Stimulated activated CD4-positive, alpha-beta T cell treated with anti-CD3 and anti-CD28 coated beads, Interleukin-12 subunit alpha, Interleukin-12 subunit beta, amount 100 ng/mL, for 4 hours (primary cell): ENCODE results near the gene LZTR1.
"Not testable (repeated sequence)": the region's sequence is repeated elsewhere in the genome, so short reads cannot be mapped to it uniquely, and the experiment has no call there.

Source experiments
- DNase-seq: peaks from one replicate; pipeline ENCODE4 v3.0.0-alpha.2; 2020

LZTR1 gene

DNA sequence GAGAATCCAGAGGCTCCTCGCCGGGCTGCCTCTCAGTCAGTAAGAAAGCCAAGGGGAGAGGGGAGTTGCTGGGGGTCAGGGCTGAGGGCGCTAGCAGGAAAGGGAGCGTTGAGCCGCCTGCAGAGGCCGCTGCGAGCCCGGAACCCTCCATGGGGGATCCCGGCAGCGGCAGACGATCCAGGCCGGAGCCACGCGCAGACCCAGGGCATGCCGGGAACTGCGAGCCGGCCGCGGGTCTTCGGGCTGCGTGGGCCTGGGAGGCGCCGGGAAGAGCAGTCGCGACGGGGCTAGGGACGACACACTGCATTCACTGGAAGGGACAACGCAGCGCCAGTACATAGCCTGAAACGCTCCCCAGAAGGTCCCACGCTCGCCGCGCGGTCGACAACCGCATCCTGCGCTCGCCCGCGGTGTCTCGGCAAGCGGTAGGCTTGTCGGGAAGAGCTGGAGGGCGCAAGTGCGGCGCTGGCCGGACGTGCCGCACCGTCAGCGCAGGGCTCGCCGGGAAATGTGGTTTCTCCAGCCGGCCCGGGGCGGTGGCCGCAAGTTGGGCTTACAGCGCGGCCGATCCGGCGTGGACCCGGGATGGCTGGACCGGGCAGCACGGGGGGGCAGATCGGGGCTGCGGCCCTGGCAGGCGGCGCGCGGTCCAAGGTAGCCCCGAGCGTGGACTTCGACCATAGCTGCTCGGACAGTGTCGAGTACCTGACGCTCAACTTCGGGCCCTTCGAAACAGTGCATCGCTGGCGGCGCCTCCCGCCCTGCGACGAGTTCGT lies at the start of gene LZTR1:
Gene LZTR1 (plus strand): TSS at position 511 of the 776 bp plus-strand sequence. CDS start 75 bp downstream, at position 586.
- DNase-seq, result peak; percentile 72

DNA sequence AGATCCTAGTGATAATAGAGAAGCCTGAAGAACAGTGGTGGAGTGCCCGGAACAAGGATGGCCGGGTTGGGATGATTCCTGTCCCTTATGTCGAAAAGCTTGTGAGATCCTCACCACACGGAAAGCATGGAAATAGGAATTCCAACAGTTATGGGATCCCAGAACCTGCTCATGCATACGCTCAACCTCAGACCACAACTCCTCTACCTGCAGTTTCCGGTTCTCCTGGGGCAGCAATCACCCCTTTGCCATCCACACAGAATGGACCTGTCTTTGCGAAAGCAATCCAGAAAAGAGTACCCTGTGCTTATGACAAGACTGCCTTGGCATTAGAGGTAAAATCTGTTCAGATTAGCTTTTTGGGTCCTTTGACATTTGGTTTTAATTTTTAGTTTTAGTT lies 48.2 kb upstream of the LZTR1 start:
- DNase-seq, result no peak

DNA sequence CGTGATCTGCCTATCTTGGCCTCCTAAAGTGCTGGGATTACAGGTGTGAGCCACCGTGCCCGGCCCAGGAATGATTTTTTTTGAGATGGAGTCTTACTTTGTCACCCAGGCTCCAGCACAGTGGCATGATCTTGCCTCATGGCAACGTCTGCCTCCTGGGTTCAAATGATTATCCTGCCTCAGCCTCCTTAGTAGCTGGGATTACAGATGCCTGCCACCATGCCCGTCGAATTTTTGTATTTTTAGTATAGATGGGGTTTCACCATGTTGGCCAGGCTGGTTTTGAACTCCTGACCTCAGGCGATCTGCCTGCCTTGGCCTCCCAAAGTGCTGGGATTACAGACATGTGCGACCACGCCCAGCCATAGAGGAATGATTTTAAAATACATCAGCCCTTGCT lies 47.0 kb upstream of the LZTR1 start:
- DNase-seq, result not testable (repeated sequence)

DNA sequence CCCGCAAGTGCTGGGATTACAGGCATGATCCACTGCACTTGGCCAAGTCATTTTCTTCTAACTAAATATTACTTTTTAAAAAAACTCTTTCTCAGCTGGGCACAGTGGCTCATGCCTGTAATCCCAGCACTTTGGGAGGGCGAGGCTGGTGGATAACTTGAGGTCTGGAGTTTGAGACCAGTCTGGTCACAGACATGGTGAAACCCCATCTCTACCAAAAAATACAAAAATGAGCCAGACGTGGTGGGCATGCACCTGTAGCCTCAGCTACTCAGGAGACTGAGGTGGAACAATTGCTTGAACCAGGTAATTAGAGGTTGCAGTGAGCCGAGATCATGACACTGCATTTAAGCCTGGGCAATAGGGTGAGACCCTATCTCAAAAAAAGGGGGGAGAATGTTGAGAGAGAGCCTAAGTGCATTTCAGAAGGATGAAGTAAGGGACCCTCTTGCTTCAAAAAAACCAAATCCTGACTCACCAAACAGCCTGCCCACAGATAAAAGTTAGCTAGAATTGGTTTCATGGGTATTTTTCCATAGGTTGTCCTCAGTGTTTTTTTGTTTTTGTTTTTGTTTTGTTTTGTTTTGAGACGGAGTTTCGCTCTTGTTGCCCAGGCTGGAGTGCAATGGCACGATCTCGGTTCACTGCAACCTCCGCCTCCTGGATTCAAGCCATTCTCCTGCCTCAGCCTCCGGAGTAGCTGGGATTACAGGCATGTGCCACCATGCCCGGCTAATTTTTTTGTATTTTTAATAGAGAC lies 46.1 kb upstream of the LZTR1 start:
- not testable (repeated sequence) for DNase-seq

DNA sequence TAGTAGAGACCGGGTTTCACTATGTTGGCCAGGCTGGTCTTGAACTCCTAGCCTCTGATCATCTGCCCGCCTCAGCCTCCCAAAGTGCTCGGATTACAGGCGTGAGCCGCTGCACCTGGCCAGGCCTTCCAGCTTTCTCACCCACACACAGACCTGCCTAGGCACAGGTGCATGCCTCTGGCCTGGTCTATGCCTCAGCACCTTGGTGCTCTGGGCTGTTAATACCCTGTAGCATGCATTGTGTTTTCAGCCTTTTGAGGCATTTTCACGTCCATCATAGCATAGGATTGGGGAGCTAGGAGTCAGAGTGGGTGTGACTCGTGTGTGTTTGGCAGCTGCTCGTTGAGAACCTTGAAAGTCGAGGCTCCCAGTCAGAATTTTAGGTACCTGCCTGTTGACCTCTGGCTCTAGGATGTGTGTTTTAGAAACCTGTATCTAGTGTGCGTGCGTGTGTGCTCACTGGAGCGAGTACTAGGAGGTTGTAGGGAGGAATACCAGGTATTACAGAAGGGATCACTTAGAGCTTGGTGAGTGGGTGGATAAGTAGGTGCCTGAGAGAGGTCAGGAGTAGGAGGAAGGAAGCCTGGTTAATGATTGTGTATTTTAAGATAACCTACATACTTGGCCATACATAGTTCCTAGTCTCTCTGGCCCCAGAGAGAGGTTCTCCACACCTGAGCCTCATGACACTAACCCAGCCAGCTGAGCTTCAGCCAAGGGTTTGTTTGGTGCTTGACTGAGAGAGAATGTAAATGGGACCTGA lies 44.9 kb upstream of the LZTR1 start:
- no peak for DNase-seq

DNA sequence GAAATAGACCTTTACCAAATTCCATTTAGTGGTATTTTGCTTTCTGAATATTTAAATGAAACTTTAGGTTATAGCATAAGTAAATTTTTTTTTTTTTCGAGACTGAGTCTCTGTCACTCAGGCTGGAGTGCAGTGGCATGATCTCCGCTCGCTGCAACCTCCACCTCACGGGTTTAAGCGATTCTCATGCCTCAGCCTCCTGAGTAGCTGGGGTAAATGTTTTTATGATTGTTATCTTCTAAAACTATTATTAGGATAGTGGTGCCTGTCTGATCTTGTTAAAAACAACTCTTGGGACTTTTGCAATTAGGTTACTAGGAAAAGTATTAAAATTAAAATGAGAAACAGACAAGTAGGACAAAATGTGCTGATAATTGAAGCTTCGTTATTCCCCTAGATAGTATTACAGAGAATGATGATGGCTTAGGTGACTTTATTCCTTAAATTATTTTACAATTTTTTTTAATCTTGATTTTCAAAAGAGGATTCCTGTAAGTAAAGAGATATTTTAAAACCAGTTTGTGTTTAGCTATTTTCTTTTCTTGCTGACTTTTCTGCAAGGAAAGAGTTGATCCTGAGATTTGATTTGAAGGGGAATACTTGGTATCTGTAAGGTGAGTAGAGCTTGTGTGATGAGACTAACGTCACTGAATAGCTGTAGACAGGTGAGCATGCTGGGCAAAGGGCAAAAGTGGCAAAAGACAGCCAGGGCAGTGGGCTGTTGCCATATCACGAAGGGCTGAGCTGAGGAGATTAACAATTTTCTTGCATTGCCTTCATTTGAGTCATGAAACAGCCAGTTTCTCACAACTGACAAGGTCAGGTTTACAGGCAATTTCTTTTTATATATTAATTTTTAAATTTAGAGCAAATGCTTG lies 44.1 kb upstream of the LZTR1 start:
- no peak for DNase-seq

DNA sequence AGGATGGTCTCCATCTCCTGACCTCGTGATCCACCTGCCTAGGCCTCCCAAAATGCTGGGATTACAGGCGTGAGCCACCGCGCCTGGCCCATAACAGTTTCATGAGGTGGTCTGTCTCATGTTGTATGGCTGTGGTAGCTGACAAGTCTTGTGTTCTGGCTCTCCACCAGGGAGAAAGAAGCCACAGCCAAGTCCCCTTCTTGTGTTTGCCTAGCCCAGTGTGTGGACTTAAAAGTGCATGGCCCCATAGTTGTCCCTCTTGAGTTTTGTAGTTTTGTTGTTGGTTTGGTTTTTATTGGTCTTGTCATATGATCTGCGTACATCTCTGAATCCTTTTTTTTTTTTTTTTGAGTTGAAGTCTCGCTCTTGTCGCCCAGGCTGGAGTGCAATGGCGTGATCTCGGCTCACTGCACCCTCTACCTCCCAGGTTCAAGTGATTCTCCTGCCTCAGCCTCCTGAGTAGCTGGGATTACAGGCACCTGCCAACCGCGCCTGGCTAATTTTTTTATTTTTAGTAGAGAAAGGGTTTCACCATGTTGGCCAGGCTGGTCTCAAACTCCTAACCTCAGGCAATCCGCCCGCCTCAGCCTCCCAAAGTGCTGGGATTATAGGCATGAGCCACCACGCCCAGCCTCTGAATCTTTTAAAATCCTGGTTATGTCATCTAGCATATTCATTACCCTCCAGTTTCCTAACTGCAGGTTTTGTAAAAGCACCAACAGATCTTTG lies 42.5 kb upstream of the LZTR1 start:
- not testable (repeated sequence) for DNase-seq

DNA sequence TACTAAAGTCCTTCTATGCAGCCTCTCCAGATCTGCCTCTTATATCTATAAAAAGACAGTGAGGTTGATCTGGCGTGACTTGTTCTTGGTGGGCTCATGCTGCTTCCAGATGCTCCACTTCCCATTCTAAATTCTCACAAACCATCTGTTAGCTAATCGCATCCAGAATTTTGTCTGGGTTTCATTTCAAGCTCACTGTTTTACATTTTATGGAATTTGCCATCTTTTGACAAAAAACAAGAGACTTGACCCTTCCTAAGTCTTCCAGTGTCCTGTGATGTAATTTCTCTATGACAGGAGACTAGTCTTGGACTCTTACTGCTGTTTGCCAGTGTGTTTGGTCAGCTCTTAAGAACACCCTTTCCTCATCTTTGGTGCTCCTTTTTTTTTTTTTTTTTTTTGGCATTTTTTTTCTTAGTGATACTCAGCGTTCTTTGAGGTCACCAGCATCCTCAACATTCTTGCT lies 41.9 kb upstream of the LZTR1 start:
- DNase-seq, result no peak

DNA sequence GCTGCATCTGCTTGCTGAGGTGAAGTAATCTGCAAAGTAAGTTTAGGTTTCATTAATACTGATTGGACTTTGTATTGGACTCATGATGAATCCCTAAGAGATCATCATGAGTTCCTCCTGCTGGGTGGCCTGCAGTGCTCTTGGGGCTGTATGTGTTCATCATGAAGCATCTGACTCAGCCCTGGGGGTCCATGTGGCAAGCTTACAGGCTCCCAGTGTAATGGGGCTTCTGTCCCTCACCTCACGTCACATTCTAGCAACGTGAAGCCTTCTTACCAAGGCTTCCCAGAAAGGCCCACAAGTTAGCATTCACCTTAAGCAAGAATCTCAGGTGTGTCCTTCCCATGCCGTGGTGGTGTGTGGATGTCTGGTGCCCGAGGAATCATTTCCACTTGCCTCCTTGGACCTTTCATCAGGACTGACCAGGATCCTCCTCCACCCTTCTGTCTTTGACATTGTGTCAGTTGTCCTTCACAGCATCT lies 41.2 kb upstream of the LZTR1 start:
- DNase-seq, result no peak

DNA sequence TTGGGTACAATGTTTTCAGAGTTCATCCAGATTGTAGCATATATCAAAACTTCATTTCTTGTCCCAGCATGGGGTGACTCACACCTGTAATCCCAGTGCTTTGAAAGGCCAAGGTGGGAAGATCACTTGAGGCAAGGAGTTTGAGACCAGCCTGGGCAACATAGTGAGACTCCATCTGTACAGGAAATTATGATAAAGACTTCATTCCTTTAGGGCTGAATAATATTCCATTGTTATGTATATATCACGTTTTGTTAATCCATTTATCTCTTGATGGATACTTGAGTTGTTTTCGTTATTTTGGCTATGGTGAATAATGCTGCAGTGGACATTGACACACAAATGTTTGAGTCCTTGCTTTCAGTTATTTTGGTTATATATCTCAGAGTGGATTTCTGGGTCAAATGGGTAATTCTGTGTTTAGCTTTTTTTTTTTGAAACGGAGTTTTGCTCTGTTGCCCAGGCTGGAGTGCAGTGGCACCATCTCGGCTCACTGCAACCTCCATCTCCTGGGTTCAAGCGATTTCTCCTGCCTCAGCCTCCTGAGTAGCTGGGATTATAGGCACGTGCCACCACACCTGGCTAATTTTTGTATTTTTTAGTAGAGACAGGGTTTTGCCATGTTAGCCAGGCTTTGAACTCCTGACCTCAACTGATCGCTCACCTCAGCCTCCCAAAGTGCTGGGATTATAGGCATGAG lies 39.7 kb upstream of the LZTR1 start:
- DNase-seq, result not testable (repeated sequence)

DNA sequence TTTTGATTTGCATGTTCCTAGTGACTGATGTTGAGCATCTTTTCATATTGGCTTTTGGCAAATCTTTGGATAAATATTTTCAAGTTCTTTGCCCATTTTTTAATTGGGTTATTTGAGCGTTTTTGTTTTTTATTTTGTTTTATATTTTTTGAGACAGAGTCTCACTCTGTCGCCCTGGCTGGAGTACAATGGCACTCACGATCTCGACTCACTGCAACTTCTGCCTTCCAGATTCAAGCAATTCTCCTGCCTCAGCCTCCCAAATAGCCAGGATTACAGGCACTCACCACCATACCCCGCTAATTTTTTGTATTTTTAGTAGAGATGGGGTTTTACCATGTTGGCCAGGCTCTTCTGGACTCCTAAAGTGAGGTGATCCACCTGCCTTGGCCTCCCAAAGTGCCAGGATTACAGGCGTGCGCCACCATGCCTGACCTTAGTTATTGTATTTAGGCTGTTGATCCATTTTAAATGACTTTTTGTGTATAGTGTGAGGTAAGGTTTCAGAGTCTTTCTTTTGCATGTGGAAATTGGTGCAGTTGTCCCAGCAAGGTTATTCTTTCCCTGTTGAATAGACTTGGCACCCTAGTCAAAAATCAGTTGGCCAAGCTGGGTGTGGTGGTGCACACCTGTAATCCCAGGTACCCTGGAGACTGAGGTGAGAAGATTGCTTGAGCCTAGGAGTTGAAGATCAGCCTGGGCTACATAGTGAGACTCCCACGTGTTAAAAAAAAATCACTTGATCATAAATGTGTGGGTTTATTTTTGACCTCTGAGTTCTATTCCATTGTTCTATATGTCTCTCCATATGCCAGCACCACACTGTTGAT lies 38.8 kb upstream of the LZTR1 start:
- no peak for DNase-seq

DNA sequence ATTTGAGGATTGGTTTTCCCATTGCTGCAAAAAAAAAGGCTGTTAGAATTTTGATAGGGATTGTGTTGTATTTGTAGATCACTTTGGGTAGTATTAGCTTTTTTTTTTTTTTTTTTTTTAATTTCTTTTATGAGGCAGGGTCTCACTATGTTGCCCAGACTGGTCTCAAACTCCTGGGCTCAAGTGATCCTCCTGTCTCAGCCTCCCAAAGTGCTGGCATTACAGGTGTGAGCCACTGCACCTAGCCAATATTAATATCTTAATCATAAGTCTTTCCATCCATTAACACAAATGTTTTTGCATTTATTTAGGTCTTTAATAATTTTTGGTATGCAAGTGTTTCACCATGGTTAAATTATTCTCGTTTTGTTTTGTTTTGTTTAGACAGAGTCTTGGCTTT lies 38.1 kb upstream of the LZTR1 start:
- DNase-seq, result no peak

DNA sequence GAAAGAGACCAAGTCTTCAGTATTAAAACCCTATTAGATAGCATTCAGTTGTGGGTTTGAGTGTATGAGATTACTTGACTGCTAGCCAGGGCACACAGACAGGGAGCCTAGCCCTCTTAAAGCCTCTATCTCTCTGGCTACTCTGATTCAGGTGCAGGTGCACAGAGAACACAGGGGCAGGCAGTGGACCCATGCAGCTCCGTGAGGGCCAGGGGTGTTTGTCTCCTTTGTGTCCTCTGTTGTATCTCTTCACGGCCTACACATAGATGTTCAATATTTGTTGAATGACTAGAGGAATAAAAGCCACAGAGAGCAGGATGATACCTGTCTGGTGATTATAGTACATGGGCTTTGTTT lies 36.5 kb upstream of the LZTR1 start:
- DNase-seq, result no peak

DNA sequence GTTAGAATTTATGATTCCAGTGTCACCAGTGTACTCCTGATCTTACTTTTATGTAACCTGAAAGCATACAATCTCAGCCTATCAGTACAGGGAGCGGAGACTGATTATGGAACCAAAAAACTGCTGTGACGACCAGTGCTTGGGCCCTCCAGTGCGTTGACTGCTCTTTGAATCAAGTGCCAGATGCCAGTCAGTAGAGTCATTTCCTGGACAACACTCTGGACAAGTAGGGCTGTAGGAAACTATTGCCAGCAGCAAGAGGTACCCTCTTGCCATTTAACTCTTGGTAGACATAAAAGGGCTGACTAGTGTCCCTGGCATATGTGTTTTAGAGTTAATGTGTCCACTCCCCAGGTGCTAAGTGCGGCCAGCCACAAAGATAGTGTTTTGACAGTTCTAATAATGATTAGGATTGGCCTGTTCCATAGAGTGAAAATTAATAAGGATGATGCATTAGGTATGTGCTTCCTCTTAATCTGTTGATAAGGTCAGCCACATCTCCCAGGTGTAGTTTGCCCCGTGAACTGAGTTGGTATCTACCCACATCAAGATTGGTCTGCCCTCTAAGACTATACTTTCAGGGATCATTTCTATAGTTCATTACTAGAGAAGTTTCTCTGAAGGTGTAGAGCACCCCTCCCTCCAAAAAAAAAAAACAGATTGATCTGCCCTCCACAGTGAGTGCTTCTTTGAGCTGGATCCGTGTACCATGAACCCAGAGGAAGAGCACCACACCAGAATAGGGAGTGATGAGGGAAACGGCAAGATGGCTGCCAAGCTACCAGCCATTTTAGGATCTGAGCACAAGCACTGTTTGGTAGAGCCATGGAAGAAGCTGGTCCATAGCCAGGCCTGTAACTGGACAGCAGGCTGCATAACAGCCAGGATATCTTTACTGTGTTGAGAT lies 35.8 kb upstream of the LZTR1 start:
- no peak for DNase-seq

DNA sequence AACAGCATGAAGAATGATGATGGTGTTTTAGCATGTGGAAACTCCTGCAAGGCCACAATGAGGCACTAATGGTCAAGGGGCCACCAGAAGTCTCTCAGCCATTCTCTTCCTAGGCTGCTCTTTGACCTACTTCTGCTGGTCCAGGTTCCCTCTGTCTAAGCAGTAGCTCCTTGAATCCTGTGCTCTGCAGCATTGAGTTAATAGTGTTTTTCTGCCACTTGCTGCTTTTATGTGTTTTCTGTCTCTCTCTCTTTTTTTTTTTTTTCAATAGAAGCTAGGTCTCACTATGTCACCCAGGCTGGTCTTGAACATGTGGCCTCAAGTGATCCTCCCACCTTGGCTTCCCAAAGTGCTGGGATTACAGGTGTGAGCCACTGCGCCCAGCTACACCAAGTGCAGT lies 35.1 kb upstream of the LZTR1 start:
- no peak for DNase-seq

DNA sequence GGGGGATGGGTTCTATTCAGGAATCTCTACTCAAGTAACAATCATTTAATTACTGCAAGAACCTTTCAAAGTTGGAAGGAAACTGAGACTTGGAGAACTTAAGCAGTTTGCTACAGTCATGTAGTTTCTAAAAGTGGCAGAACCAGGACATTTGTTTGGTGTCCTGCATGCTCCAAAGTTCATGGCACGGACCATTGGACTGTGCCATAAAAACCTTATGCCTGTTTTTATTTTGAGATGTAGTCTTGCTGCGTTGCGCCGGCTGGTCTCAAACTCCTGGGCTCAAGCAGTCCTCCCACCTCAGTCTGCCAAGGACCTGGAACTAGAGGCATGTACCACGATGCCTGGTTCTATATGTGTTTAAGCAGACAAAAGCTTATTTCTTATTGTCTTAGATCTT lies 33.6 kb upstream of the LZTR1 start:
- DNase-seq, result no peak

DNA sequence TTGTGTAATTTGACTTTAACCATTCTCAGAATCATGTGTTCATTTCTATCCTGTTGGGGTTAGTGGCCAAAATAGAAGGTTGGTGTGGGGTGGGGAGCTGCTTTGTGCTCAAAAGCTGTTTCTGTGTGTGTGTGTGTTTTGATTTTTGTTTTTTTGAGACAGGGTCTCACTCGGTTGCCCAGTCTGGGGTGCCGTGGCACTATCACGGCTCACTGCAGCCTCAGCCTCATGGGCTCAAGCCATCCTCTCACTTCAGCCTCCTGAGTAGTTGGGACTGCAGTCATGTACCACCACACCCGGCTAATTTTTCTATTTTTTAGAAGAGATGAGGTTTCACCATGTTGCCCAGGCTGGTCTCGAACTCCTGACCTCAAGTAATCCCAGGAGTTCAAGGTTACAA lies 33.1 kb upstream of the LZTR1 start:
- no peak for DNase-seq

DNA sequence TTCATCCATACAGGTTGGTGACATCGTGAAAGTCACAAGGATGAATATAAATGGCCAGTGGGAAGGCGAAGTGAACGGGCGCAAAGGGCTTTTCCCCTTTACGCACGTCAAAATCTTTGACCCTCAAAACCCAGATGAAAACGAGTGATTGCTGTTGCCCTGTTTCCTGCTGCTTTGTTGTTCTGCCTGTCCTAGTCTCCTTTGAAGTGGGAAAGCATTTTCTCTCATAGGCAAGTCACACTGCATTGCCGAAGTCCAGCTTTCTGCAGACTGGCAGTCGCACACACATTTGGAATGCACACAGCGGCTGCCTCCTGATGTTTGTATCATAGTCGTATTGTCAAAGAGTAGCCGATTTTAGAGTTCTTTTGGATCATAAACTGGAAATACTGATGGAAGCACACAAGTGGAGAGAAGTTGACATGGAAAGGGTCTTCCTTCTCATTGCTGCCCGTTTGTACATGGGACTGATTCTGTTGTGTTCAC lies 32.4 kb upstream of the LZTR1 start:
- no peak for DNase-seq
